GM12878 (cell line): ENCODE measurements around the gene NPFFR2. TPM values are rescaled to one million over a fixed set of nuclear protein-coding genes. Genes with fewer than 3 reads are reported as not detected.

ENCODE experiments used
- ATAC-seq: fragments of 200-7000 bp; cut with Tn5 transposase; 3 replicates; pipeline ENCODE4 v1.9.1; 2020; ENCODE audit warnings: mild to moderate bottlenecking, moderate library complexity
- BruUV-seq: library from RNA; stranded (reverse); fragments of 400-500 nt; replicated peaks from 2 replicates; lab custom pipeline; 2021; lab: Mats Ljungman, UMichigan
- CTCF ChIA-PET: fragments of 300-600 bp; sonication (Branson Sonifier 250); formaldehyde crosslinking; extraction: SDS; loops from one replicate; lab custom pipeline; 2021; ENCODE audit warnings: inconsistent platforms; lab: Yijun Ruan, JAX
- POLR2A ChIA-PET: fragments of 350-600 bp; formaldehyde crosslinking; extraction: SDS; loops from one replicate; lab custom pipeline; 2021; ENCODE audit warnings: inconsistent platforms; lab: Charles Lee
- RAD21 ChIA-PET: fragments of 300-600 bp; sonication (Branson Sonifier 250); formaldehyde crosslinking; loops from one replicate; lab custom pipeline; 2023; ENCODE audit warnings: antibody characterized with exemption; ENCODE audit not compliant: unreplicated experiment; lab: Charles Lee
- SMC1A ChIA-PET: fragments of 300-600 bp; sonication (Branson Sonifier 250); formaldehyde crosslinking; loops from one replicate; lab custom pipeline; 2023; ENCODE audit not compliant: unreplicated experiment, uncharacterized antibody; lab: Charles Lee
- DNase-seq: peaks from one replicate; pipeline ENCODE4 v3.0.0-alpha.2; 2011; ENCODE audit warnings: low read depth, low spot score
- FAIRE-seq: peaks from 3 replicates; lab custom pipeline; 2011; peaks lifted over from hg19 to GRCh38; lab: Jason Lieb, UNC
- H2AFZ ChIP-seq: 2 replicates; pipeline ENCODE4 v1.6.0; 2011; ENCODE audit warnings: low read depth, low read length, control low read depth; ENCODE audit not compliant: control insufficient read depth
- H3K27ac ChIP-seq: 2 replicates; pipeline ENCODE4 v1.5.1; 2011; ENCODE audit warnings: control low read depth; ENCODE audit not compliant: control insufficient read depth, insufficient read depth
- H3K27me3 ChIP-seq, 2 experiments: replicated peaks in 1 of 2; 2 replicates each; pipeline versions ENCODE4 v1.6.0 to v1.6.1; 2011; ENCODE audit warnings: low read length in 1 of 2; ENCODE audit not compliant: control insufficient read depth in 2 of 2, insufficient read depth in 2 of 2
- H3K36me3 ChIP-seq, 2 experiments: 2 replicates each; pipeline ENCODE4 v1.5.1; 2011; ENCODE audit warnings: low read length in 1 of 2; ENCODE audit not compliant: control insufficient read depth in 2 of 2, insufficient read depth in 2 of 2
- H3K4me1 ChIP-seq: 2 replicates; pipeline ENCODE4 v1.6.1; 2011; ENCODE audit warnings: mild to moderate bottlenecking, low read length, moderate library complexity, mixed read lengths; ENCODE audit not compliant: control insufficient read depth, insufficient read depth
- H3K4me2 ChIP-seq: 2 replicates; pipeline ENCODE4 v1.6.0; 2011; ENCODE audit warnings: control low read depth; ENCODE audit not compliant: control insufficient read depth, insufficient read depth
- H3K4me3 ChIP-seq: fragments of 200-600 bp; sonication (generic); 2 replicates; pipeline ENCODE4 v1.5.1; 2016
- H3K79me2 ChIP-seq: 2 replicates; pipeline ENCODE4 v1.6.0; 2011; ENCODE audit warnings: low read length; ENCODE audit not compliant: control insufficient read depth, insufficient read depth
- H3K9ac ChIP-seq: 2 replicates; pipeline ENCODE4 v1.8.0; 2011; ENCODE audit warnings: low read length, control low read depth, mixed read lengths; ENCODE audit not compliant: control insufficient read depth, insufficient read depth
- H3K9me3 ChIP-seq: replicated peaks from 3 replicates; pipeline ENCODE4 v1.5.1; 2011; ENCODE audit warnings: mild to moderate bottlenecking, low read length; ENCODE audit not compliant: control insufficient read depth, insufficient read depth
- H4K20me1 ChIP-seq: 2 replicates; pipeline ENCODE4 v1.6.0; 2011; ENCODE audit not compliant: control insufficient read depth, insufficient read depth
- BACH1 ChIP-seq: fragments of 450-650 bp; IDR thresholded peaks from 2 replicates; pipeline ENCODE4 v1.6.1; 2017; ENCODE audit warnings: mild to moderate bottlenecking, borderline replicate concordance
- BRCA1 ChIP-seq: IDR thresholded peaks from 2 replicates; pipeline ENCODE4 v1.6.1; 2011; ENCODE audit warnings: low read depth, low read length, improper control_type of control experiment
- DPF2 ChIP-seq: fragments of 450-650 bp; IDR thresholded peaks from 2 replicates; pipeline ENCODE4 v1.6.1; 2017; ENCODE audit warnings: mild to moderate bottlenecking
- EGR1 ChIP-seq, 2 experiments: IDR thresholded peaks; 1 replicate in 1 of 2; 2 replicates in 1 of 2; pipeline ENCODE4 v1.6.1; 2011 to 2012; ENCODE audit warnings: low read depth in 2 of 2, low read length in 2 of 2, borderline replicate concordance in 1 of 2, mild to moderate bottlenecking in 1 of 2, moderate library complexity in 1 of 2
- FOS ChIP-seq: IDR thresholded peaks from 3 replicates; pipeline ENCODE4 v1.6.1; 2011; ENCODE audit warnings: borderline replicate concordance; ENCODE audit not compliant: insufficient read length; ENCODE audit errors: extremely low read depth
- HDAC2 ChIP-seq: fragments of 200-600 bp; sonication (generic); IDR thresholded peaks from 2 replicates; pipeline ENCODE4 v1.6.1; 2017
- KAT2A ChIP-seq: conservative IDR thresholded peaks from 2 replicates; pipeline ENCODE4 v1.6.1; 2011; ENCODE audit warnings: low read depth, low read length; ENCODE audit not compliant: control insufficient read depth
- LARP7 ChIP-seq: fragments of 450-650 bp; IDR thresholded peaks from 2 replicates; pipeline ENCODE4 v1.6.1; 2017; ENCODE audit warnings: mild to moderate bottlenecking
- MYB ChIP-seq: fragments of 150-350 bp; IDR thresholded peaks from 2 replicates; pipeline ENCODE4 v1.6.1; 2014; ENCODE audit warnings: mild to moderate bottlenecking, low read depth, low read length, borderline replicate concordance
- PAX5 ChIP-seq: IDR thresholded peaks from 2 replicates; pipeline ENCODE4 v1.6.1; 2011; ENCODE audit warnings: low read depth, low read length, borderline replicate concordance
- POU2F2 ChIP-seq: IDR thresholded peaks from 3 replicates; pipeline ENCODE4 v1.6.1; 2011; ENCODE audit warnings: low read depth, mild to moderate bottlenecking, low read length, borderline replicate concordance
- SPI1 ChIP-seq: IDR thresholded peaks from 2 replicates; pipeline ENCODE4 v1.6.1; 2011; ENCODE audit warnings: low read depth, mild to moderate bottlenecking, low read length, moderate library complexity, borderline replicate concordance; ENCODE audit not compliant: insufficient read depth
- SUPT20H ChIP-seq: IDR thresholded peaks from 2 replicates; pipeline ENCODE4 v1.6.1; 2011; ENCODE audit warnings: low read depth, mild to moderate bottlenecking, low read length, moderate library complexity, borderline replicate concordance; ENCODE audit not compliant: control insufficient read depth
- TAF1 ChIP-seq: IDR thresholded peaks from 2 replicates; pipeline ENCODE4 v1.6.1; 2011; ENCODE audit warnings: mild to moderate bottlenecking, low read depth, low read length, borderline replicate concordance
- TCF3 ChIP-seq: IDR thresholded peaks from 2 replicates; pipeline ENCODE4 v1.6.1; 2012; ENCODE audit warnings: low read depth, mild to moderate bottlenecking, low read length, borderline replicate concordance; ENCODE audit not compliant: insufficient read depth
- WGBS: methylation state at CpG from one replicate; pipeline ENCODE4 v1.1.6; 2016; ENCODE audit warnings: low lambda C conversion rate; ENCODE audit not compliant: insufficient replicate concordance, insufficient coverage; ENCODE audit errors: missing lambda C conversion rate; 5-methylcytosine and 5-hydroxymethylcytosine counted together
- in situ Hi-C: fragments of 300-500 bp; cut with MboI; formaldehyde crosslinking; loops from 9 replicates; pipeline ENCODE4 v1.14.3; 2018; ENCODE audit warnings: mixed read lengths
- intact Hi-C: fragments of 100-400 bp; cut with micrococcal nuclease; formaldehyde crosslinking; loops from one replicate; pipeline ENCODE4 v1.14.2; 2022; ENCODE audit not compliant: unreplicated experiment
- polyA plus RNA-seq, 11 experiments: library from polyadenylated mRNA; depleted of rRNA in 4 of 11; unstranded in 6 of 11; stranded (reverse) in 5 of 11; fragments of >200 nt; fragmentation: Nextera tagmentation in 4 of 11; fragmentation: Illumina TruSeq in 1 of 11; extraction: Ambion mirVana in 4 of 11; extraction: Trizol in 1 of 11; gene quantifications; 1 replicate in 1 of 11; 2 replicates in 10 of 11; pipeline versions ENCODE4 v1.2.1 to v1.2.3, GENCODE V29; 2011 to 2016; ENCODE audit warnings: inconsistent platforms in 2 of 11, missing spikeins in 2 of 11, low read depth in 1 of 11
- total RNA-seq, 4 experiments: library from RNA; depleted of rRNA in 3 of 4; stranded (reverse); fragments of >200 nt in 3 of 4; fragmentation: Illumina TruSeq in 1 of 4; extraction: Trizol in 1 of 4; gene quantifications; 2 replicates each; pipeline versions ENCODE4 v1.2.1 to v1.2.3, GENCODE V29; 2013 to 2021
- TF ChIP-seq, protein P1 (sequence below): IDR thresholded peaks from 2 replicates; pipeline ENCODE4 v1.6.1; 2011; ENCODE audit warnings: borderline replicate concordance, low read depth, mild to moderate bottlenecking, moderate library complexity, mixed read lengths, low read length; ENCODE audit not compliant: insufficient read depth; ENCODE audit errors: extremely low read length
- TF ChIP-seq, protein P2 (sequence below): IDR thresholded peaks from 2 replicates; pipeline ENCODE4 v1.6.1; 2011; ENCODE audit warnings: mild to moderate bottlenecking, low read depth, low read length, moderate library complexity; ENCODE audit not compliant: insufficient replicate concordance

The NPFFR2 gene
- total and polyA plus RNA-seq, 10 of the 15 experiments (the other 5 are each of a cell fraction or from before 2014, with no cell fraction given), result not detected

DNA sequence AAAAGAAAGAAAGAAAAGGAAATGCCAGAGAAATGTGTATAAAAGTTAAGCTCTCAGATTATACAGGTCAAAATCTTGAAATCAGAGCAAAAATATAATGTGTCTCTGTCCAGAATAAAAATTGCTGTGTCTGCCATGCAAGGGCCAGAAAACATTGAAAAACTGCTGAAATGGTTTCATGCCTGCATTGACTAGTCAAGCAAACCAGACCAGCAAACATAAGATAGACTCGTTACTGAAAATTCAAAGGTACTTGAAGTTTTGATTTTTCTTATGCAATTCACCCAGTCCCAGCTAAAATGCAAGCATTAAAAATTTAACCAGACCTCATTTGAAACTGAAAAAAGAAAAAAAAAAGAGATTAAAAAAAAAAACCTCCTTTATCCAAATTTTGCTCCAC is 37.2 kb upstream of the NPFFR2 start:
- no peak overlapping the region for H3K4me3 ChIP-seq
- no TSS peak for BruUV-seq
- ChIA-PET RAD21 (no interaction called here), CTCF (no interaction called here), SMC1A (interaction anchor here (0.6 to 1.6 kb wide), 3 partner anchors 19 to 92 kb away, joined by 3 to 4 read pairs (median 3); no protein-coding TSS in a partner anchor), POLR2A (no interaction called here)
- FAIRE-seq (no peak), ATAC-seq (no peak), DNase-seq (no peak)
- H3K36me3 ChIP-seq, result no peaks in the 10 kb centered on the region
- 0% methylated on average over 1 of the region's 1 CpG for WGBS
- H3K4me1 ChIP-seq, result no peaks in the 10 kb centered on the region
- in situ Hi-C loops (no loop called here), intact Hi-C loops (no loop called here)
- no peaks in the 10 kb centered on the region for H3K27me3 ChIP-seq
- H3K79me2 ChIP-seq, result no peaks in the 10 kb centered on the region
- H3K9ac ChIP-seq, result no peak overlapping the region
- no peak for TF ChIP-seq EGR1 (IDR thresholded peaks at IDR 0.05; ENCODE audit: borderline replicate concordance in 1 of 2, low read depth in 2 of 2, low read length in 2 of 2)
- TF ChIP-seq, protein P1, sequence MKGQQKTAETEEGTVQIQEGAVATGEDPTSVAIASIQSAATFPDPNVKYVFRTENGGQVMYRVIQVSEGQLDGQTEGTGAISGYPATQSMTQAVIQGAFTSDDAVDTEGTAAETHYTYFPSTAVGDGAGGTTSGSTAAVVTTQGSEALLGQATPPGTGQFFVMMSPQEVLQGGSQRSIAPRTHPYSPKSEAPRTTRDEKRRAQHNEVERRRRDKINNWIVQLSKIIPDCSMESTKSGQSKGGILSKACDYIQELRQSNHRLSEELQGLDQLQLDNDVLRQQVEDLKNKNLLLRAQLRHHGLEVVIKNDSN, result no peak
- no peak for TF ChIP-seq BRCA1
- TF ChIP-seq HDAC2, result no peak
- TF ChIP-seq SUPT20H, result no peak
- TF ChIP-seq TAF1, result no peak
- TF ChIP-seq KAT2A, result no peak
- TF ChIP-seq DPF2, result no peak
- TF ChIP-seq, protein P2, sequence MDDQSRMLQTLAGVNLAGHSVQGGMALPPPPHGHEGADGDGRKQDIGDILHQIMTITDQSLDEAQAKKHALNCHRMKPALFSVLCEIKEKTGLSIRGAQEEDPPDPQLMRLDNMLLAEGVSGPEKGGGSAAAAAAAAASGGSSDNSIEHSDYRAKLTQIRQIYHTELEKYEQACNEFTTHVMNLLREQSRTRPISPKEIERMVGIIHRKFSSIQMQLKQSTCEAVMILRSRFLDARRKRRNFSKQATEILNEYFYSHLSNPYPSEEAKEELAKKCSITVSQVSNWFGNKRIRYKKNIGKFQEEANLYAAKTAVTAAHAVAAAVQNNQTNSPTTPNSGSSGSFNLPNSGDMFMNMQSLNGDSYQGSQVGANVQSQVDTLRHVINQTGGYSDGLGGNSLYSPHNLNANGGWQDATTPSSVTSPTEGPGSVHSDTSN, result no peak
- no peak for TF ChIP-seq FOS
- TF ChIP-seq LARP7, result no peak
- TF ChIP-seq POU2F2, result no peak
- no peak for TF ChIP-seq MYB
- no peak for TF ChIP-seq SPI1
- no peak for TF ChIP-seq PAX5
- TF ChIP-seq BACH1, result no peak
- no peak for TF ChIP-seq TCF3
- H2AFZ ChIP-seq, result no peak overlapping the region
- no peaks in the 10 kb centered on the region for H3K9me3 ChIP-seq
- no peaks in the 10 kb centered on the region for H4K20me1 ChIP-seq
- no peak overlapping the region for H3K27ac ChIP-seq
- H3K4me2 ChIP-seq, result no peak overlapping the region
